ENCODE results near the gene ISX.

DNA sequence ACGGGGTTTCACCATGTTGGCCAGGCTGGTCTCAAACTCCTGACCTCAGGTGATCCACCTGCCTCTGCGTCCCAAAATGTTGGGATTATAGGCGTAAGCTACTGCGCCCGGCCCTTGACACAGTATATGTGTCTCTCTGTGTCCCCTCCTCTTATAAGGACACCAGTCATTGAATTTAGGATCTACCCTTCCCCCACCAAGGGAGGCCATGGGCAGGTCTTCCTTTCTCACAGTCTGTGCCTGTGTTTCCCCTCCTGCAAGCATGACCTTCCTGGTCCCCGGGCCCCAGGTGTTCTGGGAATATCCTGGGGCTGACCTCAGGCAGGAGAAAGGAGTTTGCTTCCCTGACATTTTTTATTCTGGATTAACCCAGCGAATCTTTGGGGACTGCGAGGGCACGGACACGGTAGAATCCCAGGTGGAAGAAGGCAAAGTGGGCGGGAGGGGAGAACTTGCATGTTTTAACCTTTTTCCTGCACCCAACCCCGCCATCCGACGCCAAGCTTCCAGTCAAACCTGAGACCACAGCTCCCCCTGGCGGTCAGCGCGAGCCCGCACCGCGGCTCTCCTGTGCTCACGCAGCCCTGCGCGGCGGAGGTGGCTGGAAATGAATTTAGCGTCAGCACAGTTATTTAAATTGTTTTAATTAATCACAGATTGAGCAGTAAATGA lies 42.1 kb upstream of the ISX start:
- TF ChIP-seq, protein P1, sequence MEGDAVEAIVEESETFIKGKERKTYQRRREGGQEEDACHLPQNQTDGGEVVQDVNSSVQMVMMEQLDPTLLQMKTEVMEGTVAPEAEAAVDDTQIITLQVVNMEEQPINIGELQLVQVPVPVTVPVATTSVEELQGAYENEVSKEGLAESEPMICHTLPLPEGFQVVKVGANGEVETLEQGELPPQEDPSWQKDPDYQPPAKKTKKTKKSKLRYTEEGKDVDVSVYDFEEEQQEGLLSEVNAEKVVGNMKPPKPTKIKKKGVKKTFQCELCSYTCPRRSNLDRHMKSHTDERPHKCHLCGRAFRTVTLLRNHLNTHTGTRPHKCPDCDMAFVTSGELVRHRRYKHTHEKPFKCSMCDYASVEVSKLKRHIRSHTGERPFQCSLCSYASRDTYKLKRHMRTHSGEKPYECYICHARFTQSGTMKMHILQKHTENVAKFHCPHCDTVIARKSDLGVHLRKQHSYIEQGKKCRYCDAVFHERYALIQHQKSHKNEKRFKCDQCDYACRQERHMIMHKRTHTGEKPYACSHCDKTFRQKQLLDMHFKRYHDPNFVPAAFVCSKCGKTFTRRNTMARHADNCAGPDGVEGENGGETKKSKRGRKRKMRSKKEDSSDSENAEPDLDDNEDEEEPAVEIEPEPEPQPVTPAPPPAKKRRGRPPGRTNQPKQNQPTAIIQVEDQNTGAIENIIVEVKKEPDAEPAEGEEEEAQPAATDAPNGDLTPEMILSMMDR (conservative IDR thresholded peaks at IDR 0.05; ENCODE audit: low read depth, low read length): peak; percentile 86
- TF ChIP-seq EZH2 (IDR thresholded peaks at IDR 0.05; ENCODE audit: low read length, unreplicated experiment) (no peak), EZH2phosphoT487 (IDR thresholded peaks at IDR 0.05; ENCODE audit: borderline replicate concordance, low read length) (no peak)

Data from PC-3 (cell line).